SK-N-SH treated with all-trans-retinoic acid at 6 μM for 48 hours (cell line): Measurements from ENCODE around the gene DDX25.
"Not testable (repeated sequence)": the region's sequence is repeated elsewhere in the genome, so short reads cannot be mapped to it uniquely, and the experiment has no call there.

ENCODE experiments used
- BACH2 ChIP-seq: fragments of 250-450 bp; sonication (Bioruptor Pico); IDR thresholded peaks from 2 replicates; pipeline ENCODE4 v1.9.0; 2021; ENCODE audit warnings: mild to moderate bottlenecking, borderline replicate concordance
- CSRNP3 ChIP-seq: fragments of 250-450 bp; sonication (Bioruptor Pico); IDR thresholded peaks from 2 replicates; pipeline ENCODE4 v1.5.1; 2021; ENCODE audit warnings: mild to moderate bottlenecking, moderate library complexity
- ZC3H10 ChIP-seq: fragments of 250-450 bp; sonication (Bioruptor Pico); IDR thresholded peaks from 2 replicates; pipeline ENCODE4 v1.5.1; 2021; ENCODE audit warnings: mild to moderate bottlenecking, moderate library complexity
- ZFP3 ChIP-seq: fragments of 250-450 bp; sonication (Bioruptor Pico); IDR thresholded peaks from 2 replicates; pipeline ENCODE4 v1.5.0; 2020; ENCODE audit warnings: mild to moderate bottlenecking, moderate library complexity
- ZFP30 ChIP-seq: fragments of 450-650 bp; formaldehyde crosslinking; IDR thresholded peaks from 2 replicates; pipeline ENCODE4 v1.5.0; 2022; ENCODE audit warnings: mild to moderate bottlenecking, moderate library complexity
- ZNF8 ChIP-seq: fragments of 450-650 bp; formaldehyde crosslinking; IDR thresholded peaks from 2 replicates; pipeline ENCODE4 v1.5.0; 2020; ENCODE audit warnings: mild to moderate bottlenecking, moderate library complexity

DNA sequence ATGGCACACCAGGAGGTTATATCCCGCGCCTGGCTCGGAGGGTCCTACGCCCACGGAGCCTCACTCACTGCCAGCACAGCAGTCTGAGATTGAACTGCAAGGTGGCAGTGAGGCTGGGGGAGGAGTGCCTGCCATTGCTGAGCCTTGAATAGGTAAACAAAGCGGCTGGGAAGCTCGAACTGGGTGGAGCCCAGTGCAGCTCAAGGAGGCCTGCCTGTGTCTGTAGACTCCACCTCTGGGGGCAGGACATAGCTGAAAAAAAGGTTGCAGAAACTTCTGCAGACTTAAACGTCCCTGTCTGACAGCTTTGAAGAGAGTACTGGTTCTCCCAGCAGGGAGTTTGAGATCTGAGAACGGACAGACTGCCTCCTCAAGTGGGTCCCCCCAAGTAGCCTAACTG, 46.6 kb upstream of the DDX25 start:
- not testable (repeated sequence) for TF ChIP-seq ZC3H10, CSRNP3, ZNF8, ZFP30, ZFP3, BACH2 (CRISPR knock-in tag)
